T-helper 2 cell treated with Interferon-gamma antibody and Interleukin-4, amounts not matched to agents 5 μg/mL and 100 μg/mL, for 36 hours (primary cell): ENCODE measurements around the gene ZNF385D.

ENCODE experiments used
- DNase-seq: peaks from one replicate; pipeline ENCODE4 v3.0.0; 2021; ENCODE audit warnings: low spot score
- H3K27ac Mint-ChIP-seq: one replicate; pipeline ENCODE4 v1.8.0; 2021; ENCODE audit warnings: mild to moderate bottlenecking, mixed read lengths
- H3K27me3 Mint-ChIP-seq: one replicate; pipeline ENCODE4 v1.8.0; 2021; ENCODE audit warnings: low read depth, mixed read lengths
- H3K36me3 Mint-ChIP-seq: one replicate; pipeline ENCODE4 v1.8.0; 2021; ENCODE audit warnings: low read depth, mixed read lengths
- H3K4me1 Mint-ChIP-seq: one replicate; pipeline ENCODE4 v1.8.0; 2021; ENCODE audit warnings: low read depth, mixed read lengths
- H3K4me3 Mint-ChIP-seq: one replicate; pipeline ENCODE4 v1.8.0; 2022; ENCODE audit warnings: mild to moderate bottlenecking, moderate library complexity, mixed read lengths
- H3K9me3 Mint-ChIP-seq: one replicate; pipeline ENCODE4 v1.8.0; 2021; ENCODE audit warnings: mixed read lengths

Gene ZNF385D

GRCh38 chr3:21750831-21751391 lies at the start of gene ZNF385D:
Gene ZNF385D, minus strand, starts transcription at chr3:21751210. Its CDS starts 294 bp downstream, at chr3:21750916.
- H3K27ac Mint-ChIP-seq: no peak within 1 kb of the TSS
- DNase-seq: no peak
- H3K36me3 Mint-ChIP-seq: no peaks in the 10 kb centered on the region
- peaks cover 5% of the 10 kb centered on the region for H3K27me3 Mint-ChIP-seq
- H3K4me1 Mint-ChIP-seq: no peaks in the 10 kb centered on the region
- no peaks in the 10 kb centered on the region for H3K9me3 Mint-ChIP-seq
- no peak within 1 kb of the TSS for H3K4me3 Mint-ChIP-seq

DNA sequence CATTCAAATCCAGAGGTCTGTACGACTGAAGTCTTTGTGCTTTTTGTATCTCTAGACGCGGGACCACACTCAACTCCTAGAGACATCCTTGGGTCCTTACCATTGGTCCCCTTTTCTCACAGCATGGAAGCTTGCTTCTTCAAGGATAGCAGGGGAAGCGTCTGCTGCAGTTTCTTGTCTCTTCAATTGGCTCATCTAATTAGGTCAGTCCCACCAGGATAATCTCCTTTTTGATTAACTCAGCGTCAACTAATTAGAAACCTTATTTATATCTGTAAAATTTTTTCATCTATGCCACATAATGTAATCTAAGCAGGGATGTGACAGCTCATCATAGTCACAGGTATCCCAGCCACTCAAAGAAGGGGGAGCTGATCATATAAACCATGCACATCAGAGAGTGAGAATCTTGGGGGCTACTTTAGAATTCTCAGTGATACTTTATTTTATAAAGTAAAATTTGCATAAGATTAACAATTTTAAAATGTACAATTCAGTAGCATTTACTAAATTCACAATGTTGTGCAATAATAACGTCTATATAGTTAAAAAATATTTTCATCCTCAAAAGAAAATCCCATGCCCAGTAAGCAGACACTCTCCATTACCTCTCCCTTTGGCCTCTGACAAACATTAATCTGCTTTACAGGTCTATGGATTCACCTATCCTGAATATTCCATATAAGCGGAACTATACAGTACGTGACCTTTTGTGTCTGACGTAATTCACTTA lies 47.5 kb upstream of the ZNF385D start:
- Mint-ChIP-seq H3K9me3 (peaks cover 35% of the 10 kb centered on the region), H3K36me3 (no peaks in the 10 kb centered on the region), H3K4me1 (no peaks in the 10 kb centered on the region), H3K27me3 (no peaks in the 10 kb centered on the region), H3K4me3 (no peak overlapping the region), H3K27ac (no peak overlapping the region)
- no peak for DNase-seq

DNA sequence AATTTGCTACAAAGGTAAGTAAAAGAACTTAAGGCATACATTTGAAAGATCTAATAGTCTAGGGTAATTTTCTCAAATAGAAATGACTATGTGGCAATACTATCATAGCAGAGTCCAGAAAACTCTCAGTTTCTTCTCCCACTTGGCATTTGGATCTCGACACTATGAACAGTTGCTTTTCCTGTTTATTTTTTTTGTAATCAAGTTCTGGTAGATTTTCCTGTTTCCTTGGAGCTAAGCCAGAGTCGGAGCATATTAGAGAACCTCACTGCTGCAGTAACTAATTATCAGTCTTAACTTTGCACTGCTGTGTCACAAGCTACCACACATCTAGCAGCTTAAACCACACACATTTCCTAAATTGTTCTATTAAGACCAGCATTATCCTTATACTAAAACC lies 44.9 kb upstream of the ZNF385D start:
- H3K27me3 Mint-ChIP-seq: no peaks in the 10 kb centered on the region
- H3K4me3 Mint-ChIP-seq: no peak overlapping the region
- peaks cover 31% of the 10 kb centered on the region for H3K9me3 Mint-ChIP-seq
- H3K36me3 Mint-ChIP-seq: no peaks in the 10 kb centered on the region
- DNase-seq: no peak
- no peak overlapping the region for H3K27ac Mint-ChIP-seq
- H3K4me1 Mint-ChIP-seq: no peaks in the 10 kb centered on the region

DNA sequence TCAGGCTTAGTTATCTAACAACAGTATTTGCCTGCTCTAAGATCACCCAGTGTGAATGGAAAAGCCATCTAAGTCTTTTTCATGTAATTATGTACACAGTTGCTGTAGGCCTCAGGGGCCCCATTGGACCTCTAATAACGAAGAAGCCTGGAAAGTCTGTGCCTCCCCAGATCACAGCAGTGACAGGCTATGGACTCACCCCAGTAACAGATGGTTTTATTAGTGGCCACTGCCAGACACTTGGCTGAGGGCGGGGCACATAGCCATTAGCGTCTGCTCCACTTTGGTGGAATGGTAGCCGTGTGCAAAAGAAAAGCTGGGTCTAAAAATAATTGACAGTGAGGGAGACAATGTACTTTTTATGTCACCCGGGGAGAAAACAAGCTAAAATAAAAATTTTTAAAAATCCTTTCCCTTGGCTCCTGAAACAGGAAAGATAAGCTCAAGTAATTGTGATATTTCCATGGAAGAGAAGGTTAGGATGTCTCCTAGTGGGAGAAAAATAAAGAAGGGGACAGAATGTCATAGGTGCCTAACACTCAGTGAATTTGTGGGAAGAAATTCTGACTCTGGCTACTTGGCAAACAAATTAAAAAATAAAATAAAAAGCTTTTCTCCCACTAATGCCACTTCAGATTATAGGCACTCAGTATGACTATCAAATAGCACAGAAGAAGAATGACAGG lies 44.3 kb upstream of the ZNF385D start:
- Mint-ChIP-seq H3K4me3 (no peak overlapping the region), H3K36me3 (no peaks in the 10 kb centered on the region), H3K9me3 (peaks cover 31% of the 10 kb centered on the region), H3K4me1 (no peaks in the 10 kb centered on the region), H3K27ac (no peak overlapping the region), H3K27me3 (no peaks in the 10 kb centered on the region)
- DNase-seq: no peak

DNA sequence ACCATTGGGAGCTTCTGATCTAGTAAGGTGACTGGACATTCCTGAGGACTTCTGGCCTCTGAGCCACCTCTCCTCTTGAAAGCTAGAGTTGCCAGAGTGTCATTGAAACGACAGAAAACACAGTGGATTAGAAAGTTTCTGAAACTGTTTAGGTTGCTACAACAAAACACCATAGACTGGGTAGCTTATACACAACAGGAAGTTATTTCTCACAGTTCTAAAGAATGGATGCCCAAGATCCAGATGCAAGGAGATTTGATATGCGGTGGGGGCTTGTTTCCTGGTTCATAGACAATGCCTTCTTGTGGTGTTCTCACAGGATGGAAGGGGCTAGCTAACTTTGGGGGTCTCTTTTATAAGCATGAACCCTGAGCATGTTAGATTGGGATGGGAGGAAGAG lies 43.3 kb upstream of the ZNF385D start:
- no peak for DNase-seq
- Mint-ChIP-seq H3K27me3 (no peaks in the 10 kb centered on the region), H3K36me3 (no peaks in the 10 kb centered on the region), H3K27ac (no peak overlapping the region), H3K4me3 (no peak overlapping the region), H3K9me3 (peaks cover 25% of the 10 kb centered on the region), H3K4me1 (no peaks in the 10 kb centered on the region)

- Mint-ChIP-seq H3K4me1 (no peaks in the 10 kb centered on the region), H3K27me3 (no peaks in the 10 kb centered on the region), H3K4me3 (no peak overlapping the region), H3K36me3 (no peaks in the 10 kb centered on the region), H3K27ac (no peak overlapping the region), H3K9me3 (peaks cover 24% of the 10 kb centered on the region)
- DNase-seq: no peak
Observed at GRCh38 chr3:21792176-21792575, 41.2 kb upstream of the ZNF385D start.

DNA sequence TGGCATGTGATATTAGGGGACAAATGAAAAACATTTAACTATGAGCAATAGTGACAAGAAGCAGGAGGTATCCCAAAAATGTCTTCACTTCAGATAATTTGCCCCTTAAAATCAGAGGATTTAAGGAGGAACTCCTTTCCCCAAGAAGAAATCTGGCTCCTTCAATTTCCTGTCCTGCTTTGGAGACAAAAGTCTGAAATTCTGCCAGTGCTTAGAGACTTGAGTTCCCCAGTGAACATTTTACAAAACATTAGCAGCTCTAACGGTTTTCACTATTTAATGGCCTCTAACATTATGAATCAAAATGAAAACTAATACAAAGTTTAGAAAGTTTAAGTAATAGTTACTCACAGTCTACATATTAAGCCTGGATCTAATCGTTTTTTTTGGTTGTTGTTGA lies 40.3 kb upstream of the ZNF385D start:
- no peak for DNase-seq
- Mint-ChIP-seq H3K9me3 (peaks cover 25% of the 10 kb centered on the region), H3K27me3 (no peaks in the 10 kb centered on the region), H3K27ac (no peak overlapping the region), H3K36me3 (no peaks in the 10 kb centered on the region), H3K4me1 (no peaks in the 10 kb centered on the region), H3K4me3 (no peak overlapping the region)

- Mint-ChIP-seq H3K36me3 (no peaks in the 10 kb centered on the region), H3K27me3 (no peaks in the 10 kb centered on the region), H3K9me3 (peaks cover 22% of the 10 kb centered on the region), H3K27ac (no peak overlapping the region), H3K4me3 (no peak overlapping the region), H3K4me1 (no peaks in the 10 kb centered on the region)
- no peak for DNase-seq
Observed at GRCh38 chr3:21790466-21790865, 39.5 kb upstream of the ZNF385D start.

DNA sequence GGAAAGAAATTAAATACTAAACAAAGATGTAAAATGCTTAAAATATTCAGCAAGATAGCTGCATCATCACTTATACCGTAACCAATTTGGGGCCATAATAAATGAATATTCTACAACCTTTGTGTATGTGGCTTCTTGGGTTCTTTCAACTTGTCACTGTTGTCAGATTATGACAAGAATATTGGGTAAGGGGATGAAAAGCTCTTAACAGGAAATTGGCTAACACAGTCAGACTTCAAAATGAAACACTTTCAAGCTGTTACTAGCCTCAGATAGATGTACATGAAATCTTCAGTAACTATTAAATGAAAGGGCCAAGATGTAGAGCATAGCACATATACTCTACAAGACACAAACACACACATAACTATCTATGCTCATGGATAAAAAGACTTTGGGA lies 38.7 kb upstream of the ZNF385D start:
- Mint-ChIP-seq H3K4me3 (no peak overlapping the region), H3K36me3 (no peaks in the 10 kb centered on the region), H3K4me1 (no peaks in the 10 kb centered on the region), H3K27ac (no peak overlapping the region), H3K9me3 (peaks cover 17% of the 10 kb centered on the region), H3K27me3 (no peaks in the 10 kb centered on the region)
- no peak for DNase-seq

DNA sequence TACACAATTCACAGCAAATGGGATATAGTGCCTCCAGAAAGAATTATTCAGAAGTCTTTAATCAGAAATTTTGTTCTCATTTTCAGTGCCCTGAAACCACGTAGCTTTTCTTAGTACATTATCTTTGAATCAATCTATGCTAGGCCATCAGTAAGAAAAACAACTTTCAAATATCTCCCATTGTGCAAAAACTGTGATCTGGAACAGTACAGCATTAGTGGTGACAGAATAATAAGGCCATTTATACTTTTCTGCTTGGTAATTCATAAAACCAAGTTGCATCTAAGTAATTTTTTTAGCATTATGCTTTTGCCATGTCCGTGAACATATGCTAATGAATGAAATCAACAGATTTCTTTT lies 35.4 kb upstream of the ZNF385D start:
- H3K27me3 Mint-ChIP-seq: no peaks in the 10 kb centered on the region
- H3K4me1 Mint-ChIP-seq: no peaks in the 10 kb centered on the region
- no peak for DNase-seq
- no peak overlapping the region for H3K27ac Mint-ChIP-seq
- no peak overlapping the region for H3K4me3 Mint-ChIP-seq
- no peaks in the 10 kb centered on the region for H3K36me3 Mint-ChIP-seq
- H3K9me3 Mint-ChIP-seq: peaks cover 13% of the 10 kb centered on the region

GRCh38 chr3:21785765-21786437 lies 34.9 kb upstream of the ZNF385D start:
- H3K27me3 Mint-ChIP-seq: no peaks in the 10 kb centered on the region
- no peak overlapping the region for H3K4me3 Mint-ChIP-seq
- peaks cover 13% of the 10 kb centered on the region for H3K9me3 Mint-ChIP-seq
- no peak overlapping the region for H3K27ac Mint-ChIP-seq
- no peaks in the 10 kb centered on the region for H3K36me3 Mint-ChIP-seq
- H3K4me1 Mint-ChIP-seq: no peaks in the 10 kb centered on the region
- DNase-seq: no peak

DNA sequence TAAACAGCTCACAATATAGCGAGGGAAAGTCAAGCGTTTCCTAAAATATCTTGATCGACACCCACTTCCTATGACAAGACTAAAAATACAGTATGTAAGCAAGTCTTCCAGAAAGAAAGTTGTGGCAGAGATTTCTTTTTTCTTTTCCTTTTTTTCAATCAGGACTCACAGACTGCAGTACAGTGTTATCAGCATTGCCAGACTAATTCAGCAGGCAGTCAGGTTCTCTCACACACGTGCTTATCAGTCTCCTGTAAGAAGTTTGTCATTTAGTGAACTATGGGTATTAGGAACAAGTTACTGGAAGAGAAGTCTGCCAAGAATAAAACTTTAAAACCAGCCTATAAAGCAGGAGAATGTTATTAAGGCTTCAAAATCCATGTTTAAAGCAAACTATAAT lies 32.8 kb upstream of the ZNF385D start:
- H3K4me1 Mint-ChIP-seq: no peaks in the 10 kb centered on the region

GRCh38 chr3:21781355-21781754 lies 30.3 kb upstream of the ZNF385D start:
- no peak overlapping the region for H3K27ac Mint-ChIP-seq
- H3K36me3 Mint-ChIP-seq: no peaks in the 10 kb centered on the region
- H3K4me1 Mint-ChIP-seq: no peaks in the 10 kb centered on the region
- H3K27me3 Mint-ChIP-seq: no peaks in the 10 kb centered on the region
- DNase-seq: no peak
- peaks cover 9% of the 10 kb centered on the region for H3K9me3 Mint-ChIP-seq
- H3K4me3 Mint-ChIP-seq: no peak overlapping the region

More for the DNA sequence above, 32.8 kb upstream of the ZNF385D start:
- Mint-ChIP-seq H3K36me3 (no peaks in the 10 kb centered on the region), H3K9me3 (peaks cover 17% of the 10 kb centered on the region), H3K27ac (no peak overlapping the region), H3K27me3 (no peaks in the 10 kb centered on the region), H3K4me3 (no peak overlapping the region)
- DNase-seq: no peak

DNA sequence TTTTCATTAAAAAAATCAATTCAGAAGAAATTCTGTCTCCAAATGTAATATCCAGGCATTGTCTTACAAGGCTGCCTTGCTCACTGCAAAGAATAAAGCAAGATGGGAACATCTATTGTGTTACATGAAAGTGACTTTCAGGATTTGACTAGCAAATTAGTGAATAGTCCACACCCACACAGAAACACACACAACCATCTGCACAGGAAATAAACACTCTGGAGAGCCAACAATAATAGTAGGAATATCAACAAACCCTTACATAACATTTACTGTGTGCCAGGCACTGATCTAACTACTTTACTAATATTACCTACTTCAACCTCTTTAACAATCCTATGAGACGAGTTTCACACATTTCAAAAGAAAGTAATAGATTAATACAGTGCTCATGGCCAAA lies 28.9 kb upstream of the ZNF385D start:
- Mint-ChIP-seq H3K27me3 (no peaks in the 10 kb centered on the region), H3K4me3 (no peak overlapping the region), H3K9me3 (peaks cover 5% of the 10 kb centered on the region), H3K27ac (no peak overlapping the region), H3K36me3 (no peaks in the 10 kb centered on the region), H3K4me1 (no peaks in the 10 kb centered on the region)
- DNase-seq: no peak
